Stimulated activated CD8-positive, alpha-beta memory T cell treated with anti-CD3 and anti-CD28 coated beads, Interleukin-15, amount 100 ng/mL, for 24 hours (primary cell): ENCODE results near the gene TPGS2.
"Not testable (repeated sequence)": the region's sequence is repeated elsewhere in the genome, so short reads cannot be mapped to it uniquely, and the experiment has no call there.

ENCODE experiments used
- DNase-seq: peaks from one replicate; pipeline ENCODE4 v3.0.0-alpha.2; 2020; ENCODE audit warnings: low read depth

TPGS2 gene

DNA sequence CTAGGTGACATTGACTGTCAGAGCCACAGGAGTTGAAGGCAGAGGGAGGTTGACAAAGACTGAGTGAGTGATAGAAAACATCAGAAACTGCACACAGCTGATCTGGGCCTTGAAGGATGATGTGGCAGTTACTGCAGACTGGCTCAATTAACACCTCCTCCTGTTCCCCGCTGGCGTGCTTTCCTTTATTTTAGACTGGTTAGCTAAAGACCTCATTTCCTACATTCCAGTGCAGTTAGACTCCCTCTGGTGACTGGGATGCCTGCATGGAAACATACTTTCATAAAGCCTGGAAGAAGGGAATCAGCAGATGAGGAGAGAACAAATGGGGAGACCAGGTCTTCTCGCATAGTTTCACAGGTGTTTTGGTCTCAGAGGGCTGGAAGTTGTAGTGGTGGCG is 7.1 kb downstream of the TPGS2 start:
- DNase-seq: no peak

DNA sequence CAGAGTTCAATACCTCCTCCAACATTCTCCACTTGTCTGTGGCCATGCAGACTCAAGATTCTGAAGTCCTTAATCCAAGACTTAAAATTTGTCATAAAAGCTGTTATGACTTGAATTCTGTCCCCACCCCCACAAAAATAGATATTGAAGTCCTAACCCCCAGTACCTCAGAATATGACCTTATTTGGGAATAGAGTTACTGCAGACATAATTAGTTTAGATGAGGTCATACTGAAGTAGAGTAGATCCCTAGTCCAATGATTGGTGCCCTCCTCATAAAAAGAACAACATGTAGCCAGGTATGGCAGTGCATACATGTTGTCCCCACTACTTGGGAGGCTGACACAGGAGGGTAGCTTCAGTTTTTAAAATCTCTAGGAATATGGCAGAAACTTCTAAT is 9.2 kb downstream of the TPGS2 start:
- no peak for DNase-seq

DNA sequence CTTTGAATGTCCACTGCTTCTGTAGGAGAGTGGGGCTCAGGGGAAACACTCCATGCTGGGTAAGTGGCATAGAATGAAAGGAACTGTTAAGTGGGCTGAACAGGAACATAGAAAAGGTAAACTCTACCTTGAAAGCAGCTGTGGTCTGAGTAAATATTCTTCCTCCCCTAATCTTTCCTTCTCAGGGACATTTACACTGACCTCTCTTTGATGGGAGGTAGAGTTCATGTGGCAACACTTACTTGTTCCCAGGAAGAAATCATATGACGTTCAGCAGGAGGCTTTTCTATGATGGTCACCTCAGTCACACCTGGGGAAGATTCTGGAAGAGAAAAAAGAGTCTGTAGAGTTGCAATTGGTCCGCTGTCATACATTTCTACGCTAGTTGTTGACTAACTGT is 10.2 kb downstream of the TPGS2 start:
- no peak for DNase-seq

DNA sequence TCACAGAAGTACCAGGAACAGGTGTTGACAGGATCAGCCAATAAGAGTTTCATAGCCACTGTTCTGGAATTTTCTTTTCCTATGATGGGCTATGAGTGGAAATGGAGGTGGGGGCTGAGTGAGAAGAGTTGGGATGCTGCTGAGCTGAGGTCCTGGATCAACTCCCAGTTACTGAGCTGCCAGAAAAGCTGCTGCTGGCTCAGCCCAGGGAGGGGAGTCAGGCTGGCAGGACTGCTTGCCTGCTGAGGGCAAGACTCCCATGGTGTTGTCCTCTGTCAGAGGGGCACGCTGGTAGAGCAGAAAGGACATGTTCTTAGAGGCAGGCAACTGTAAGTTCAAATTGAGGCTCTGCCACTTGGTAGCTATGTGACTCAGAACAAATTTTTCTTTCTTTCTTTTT is 11.8 kb downstream of the TPGS2 start:
- DNase-seq: no peak

DNA sequence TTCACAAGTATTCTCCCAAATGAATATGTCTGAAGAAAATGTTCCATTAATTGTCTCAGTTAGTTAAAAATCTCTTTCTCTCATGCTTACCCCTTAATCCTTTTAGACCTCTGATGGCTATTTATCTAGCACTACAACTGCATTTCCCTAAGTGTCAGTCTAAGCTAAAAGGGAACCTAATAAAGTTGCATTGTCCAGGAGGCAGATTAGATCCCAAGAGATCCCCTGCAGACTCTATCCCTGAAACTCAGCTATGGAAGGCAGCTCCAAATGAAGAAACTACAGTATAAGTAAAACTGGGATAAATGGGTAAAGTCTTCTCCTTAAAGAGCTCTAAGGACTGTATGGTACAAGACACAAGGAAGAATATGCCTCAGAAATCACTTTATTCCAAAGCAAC is 12.7 kb downstream of the TPGS2 start:
- DNase-seq: not testable (repeated sequence)

DNA sequence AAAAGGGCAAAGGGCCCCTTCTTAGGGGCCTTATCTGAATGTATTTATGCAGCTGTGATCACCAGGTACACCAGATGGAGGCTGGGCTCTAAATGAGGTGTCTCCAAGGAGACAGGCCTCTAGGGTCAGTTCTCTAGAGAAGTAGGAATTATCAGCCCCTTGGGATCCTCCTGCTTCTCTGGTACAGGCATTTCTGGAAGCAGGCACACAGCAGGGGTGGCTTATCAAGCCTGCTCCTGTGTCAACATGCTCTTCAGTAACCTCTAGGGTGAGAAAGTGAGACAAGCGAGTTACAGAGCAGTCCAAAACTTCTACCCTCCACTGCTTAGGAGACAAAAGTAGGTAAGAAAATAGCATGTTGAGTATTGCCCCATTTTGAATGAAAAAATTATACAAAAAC is 13.8 kb downstream of the TPGS2 start:
- no peak for DNase-seq

DNA sequence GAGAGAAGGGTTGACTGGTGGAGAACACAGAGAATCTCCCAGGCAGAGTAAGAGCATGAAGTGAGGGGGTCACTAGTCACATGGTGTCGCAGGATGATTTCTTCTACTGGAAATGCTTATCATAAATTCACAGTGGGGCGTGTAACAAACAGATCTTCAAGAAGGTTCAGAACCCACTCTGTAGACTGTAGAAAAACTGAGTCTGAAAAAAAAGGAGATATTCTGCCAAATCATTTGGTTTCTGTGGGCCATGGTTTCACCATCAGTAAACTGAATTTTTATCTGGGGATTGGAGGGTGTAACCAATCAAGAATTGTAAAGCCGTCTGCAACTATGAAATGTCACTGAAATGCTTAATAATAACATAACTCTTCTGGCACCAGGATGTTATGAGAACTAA is 15.0 kb downstream of the TPGS2 start:
- no peak for DNase-seq

DNA sequence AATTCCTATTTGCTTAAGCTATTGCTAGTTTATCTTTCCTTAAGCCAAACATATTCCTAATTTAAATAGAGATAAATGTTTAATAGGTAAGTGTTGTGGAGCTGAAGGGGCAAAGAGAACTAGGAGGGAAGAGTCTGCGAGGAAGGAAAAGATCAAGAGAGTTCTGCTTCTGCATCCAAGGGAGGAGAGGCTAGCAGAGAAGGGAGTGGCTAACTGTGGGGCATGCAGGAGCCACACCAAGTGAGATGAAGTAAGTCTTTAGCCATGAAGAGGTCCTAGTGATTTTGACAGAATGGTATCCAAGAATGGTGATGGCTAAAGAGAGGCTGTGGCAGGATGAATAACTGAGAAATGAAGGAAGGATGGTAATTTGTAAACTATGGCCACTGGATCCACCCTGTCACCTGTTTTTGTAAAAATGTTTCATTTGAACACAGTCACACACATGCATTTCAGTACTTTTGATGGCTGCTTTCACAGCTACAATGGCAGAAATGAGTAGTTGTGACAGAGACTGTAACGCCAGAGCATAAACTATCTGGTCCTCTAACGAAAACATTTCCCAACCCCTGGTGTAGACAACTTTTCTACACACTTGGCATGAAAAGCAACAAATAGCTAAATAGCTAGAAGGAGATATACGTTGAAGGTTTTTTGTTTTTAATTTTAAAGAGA is 15.6 kb downstream of the TPGS2 start:
- no peak for DNase-seq

DNA sequence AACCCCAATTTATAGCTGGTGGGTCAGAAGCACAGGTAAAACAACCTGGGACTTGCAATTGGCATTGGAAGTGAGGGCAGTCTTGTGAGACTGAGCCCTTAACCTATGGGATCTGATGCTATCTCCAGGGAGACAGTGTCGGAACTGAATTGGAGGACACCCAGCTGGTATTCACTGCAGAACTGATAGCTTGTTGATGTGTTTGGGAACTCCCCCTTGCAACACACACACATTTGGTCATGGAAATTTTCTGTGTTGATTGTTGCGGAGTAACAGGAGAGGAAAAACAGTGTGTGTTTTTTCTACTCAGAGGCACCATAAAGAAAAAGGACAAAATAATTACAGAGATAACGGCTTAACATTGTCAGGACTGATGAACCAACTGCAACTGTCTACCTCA is 16.1 kb downstream of the TPGS2 start:
- DNase-seq: no peak

DNA sequence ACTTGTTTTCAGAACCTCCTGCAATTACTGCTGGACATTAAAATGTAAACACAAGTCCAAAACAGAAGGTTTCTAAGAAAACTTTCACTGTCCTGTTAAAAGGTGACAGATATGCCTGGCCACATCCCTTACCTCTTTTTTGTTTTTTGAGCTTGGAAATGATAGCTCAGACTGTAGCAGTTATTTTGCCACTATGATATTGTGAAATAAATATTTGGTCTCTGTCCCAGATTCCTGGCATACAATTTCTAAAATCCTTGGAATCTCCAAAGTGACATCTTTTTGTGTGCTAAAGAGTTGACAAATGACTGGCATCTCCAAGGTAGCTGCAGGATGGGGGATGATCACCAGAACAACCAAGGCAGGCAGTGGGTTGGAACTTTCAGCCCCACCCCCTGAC is 16.8 kb downstream of the TPGS2 start:
- DNase-seq: no peak

DNA sequence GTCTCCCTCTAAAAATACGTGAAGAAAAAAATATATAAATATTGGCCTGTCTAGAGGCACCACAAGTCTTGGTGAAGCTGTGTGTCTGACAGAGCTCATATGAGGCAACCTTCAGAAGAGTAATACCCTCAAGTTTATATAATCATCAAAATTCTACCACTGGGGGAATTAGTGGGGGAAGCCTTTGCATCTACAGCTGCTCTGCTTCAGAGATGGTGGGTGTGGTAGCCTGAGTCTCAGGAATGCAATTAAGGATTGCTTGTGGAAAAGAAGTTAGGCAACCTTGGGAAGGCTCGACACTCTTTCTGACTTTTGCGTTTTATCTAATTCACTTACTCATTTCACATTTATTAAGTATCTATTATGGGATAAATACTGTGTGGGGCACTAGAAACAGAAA is 17.4 kb downstream of the TPGS2 start:
- DNase-seq: no peak

DNA sequence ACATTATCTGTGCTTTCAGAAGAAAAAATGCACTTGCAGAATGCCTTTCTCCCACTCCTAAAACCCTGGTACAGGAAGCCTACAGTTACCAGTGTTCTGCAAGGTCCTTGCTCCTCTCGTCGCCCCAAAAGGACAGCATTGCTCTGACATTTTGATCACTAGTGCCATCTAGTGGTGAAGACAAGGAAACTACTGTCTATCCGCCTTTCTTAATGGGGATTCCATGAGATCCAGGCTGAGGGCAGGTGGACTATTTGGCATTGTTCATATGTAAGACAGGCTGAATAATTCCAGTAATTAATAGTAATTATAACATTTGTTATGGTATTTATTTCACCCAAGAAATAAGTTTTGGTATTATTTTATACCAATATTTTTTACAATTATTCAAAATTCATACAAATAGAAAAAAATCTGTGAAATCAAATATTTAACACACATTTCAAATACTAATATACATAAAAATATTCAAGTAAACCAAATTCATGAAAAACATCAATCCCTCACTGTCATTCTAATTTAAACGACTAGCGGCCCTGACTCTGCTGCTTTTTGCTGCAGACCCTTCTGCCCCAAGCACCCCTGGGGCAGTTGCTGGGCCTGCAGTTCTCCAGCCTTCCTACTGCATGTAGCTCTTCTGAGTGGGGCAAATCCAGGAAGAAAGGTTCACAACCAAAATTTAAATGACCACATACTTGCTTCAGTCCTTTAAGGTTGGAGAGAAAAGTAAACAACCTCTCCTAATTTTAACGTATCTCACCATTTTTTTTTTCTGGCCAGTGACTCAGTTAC is 19.0 kb downstream of the TPGS2 start:
- DNase-seq: no peak

DNA sequence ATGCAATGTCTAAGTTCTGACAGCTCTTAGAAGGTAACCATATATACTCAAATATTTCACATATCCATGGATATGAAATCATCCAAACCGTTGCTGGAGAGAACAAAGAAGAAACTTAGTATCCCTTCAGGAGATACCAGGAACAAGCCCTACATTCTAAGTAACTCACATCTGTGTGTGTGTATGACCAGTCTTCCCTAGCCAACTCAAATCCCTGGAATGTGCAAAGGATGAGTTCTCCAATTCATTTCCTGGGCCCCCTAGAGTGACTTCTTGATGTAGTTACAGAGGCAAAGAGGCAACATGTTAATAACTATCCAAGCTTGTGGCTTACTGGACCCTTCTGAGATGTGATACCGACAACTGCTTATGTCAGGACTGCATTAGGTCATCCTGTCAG is 20.1 kb downstream of the TPGS2 start:
- DNase-seq: no peak

DNA sequence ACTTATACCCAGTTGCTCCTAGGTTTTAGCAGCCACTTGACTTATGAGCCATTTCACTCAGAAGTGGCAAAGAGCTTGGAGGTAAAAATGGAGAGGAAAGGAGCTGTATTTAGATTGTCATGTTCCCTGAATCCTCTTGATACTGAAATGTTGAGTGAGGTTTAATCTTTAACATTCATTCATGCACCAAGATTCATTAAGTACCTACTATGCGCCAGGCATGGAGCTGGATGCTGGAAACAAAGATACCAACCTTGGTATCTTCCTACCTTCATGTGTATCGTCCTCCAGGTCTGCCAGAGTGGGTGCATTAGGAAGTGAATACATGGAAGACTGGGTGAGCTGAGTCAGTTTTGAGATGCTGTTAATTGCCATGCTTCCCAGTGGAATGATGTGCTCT is 23.7 kb downstream of the TPGS2 start:
- DNase-seq: no peak

DNA sequence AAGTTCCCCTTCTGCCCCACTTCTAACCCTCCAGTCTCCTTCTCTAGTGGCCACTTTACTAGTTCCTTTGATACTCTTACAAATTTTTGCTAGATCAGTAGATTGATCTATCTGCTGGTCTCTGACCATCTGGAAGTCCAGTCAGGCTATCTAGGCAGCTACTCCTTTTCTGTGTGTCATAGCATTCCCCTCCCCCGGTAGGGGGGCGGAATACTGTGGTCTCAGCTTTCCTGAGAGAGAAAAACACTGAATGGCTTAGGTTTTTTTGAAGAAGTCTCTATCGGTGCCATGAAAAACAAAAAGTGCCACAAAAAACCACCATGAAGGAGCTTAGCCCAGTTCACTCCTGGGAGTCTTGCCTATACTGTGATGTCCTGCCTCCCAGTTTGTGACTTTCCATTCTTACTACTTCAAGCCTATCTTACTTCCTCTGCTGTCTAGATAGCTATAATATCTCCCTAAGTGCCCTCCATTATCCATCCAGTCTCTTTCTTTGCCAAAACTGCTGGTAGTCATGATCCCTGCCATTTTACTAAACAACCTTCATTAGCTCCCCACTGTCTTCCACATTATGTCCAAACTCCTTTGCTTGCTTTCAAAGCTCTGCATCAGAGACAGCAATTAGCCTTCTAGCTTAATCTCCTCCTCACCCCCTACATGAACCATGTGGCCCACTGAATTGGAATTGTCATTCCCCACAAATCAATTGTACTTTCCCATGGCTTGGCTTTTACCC is 29.9 kb downstream of the TPGS2 start:
- DNase-seq: no peak

DNA sequence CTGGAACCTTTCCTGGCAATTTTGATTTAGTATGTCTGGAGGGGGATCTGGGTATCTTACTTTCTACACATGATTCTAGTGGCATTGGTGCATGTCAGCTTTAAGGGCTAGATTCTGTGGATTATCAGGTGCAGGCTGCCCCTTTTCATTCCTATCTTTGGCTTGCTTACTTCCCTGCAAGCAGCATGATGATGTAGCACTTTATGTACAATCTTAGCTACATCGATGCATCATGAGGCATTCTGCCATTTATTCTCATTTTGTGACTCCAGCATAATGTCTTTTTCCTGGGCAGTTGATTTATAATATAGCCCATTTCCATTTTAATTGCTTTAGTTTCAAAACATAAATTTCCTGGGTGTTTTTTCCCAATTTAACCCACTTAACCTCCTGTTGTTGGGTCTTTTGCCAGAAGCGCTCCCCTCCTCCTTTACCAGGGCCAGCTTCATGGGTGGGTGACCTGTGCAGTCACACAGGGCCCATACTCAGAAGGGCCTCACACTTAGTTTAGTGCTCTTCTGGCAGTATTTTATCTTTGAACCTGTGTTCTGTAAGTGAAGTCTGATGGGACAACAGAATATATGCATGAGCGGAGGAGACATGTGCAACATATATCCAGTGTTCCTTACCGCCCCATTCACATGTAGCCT is 36.0 kb downstream of the TPGS2 start:
- no peak for DNase-seq

DNA sequence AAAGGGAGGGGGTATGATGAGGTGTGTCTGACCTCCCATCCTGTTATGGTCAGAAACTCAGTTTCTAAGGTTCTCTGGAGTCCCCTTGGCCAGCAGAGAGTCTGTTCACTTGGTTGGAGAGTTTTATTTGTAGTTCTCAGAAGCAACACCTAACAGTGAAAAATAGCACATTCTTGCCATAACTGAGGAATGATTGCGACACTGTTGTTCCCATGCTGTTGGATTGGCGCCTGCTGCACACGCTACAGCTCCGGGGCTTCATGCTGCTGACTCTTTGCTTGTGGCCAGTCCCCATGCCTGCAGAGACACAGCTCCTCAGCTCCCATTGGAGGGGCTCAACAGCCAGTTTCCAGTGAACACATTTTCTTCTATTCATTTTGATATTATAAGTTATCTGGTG is 42.1 kb downstream of the TPGS2 start:
- DNase-seq: no peak

DNA sequence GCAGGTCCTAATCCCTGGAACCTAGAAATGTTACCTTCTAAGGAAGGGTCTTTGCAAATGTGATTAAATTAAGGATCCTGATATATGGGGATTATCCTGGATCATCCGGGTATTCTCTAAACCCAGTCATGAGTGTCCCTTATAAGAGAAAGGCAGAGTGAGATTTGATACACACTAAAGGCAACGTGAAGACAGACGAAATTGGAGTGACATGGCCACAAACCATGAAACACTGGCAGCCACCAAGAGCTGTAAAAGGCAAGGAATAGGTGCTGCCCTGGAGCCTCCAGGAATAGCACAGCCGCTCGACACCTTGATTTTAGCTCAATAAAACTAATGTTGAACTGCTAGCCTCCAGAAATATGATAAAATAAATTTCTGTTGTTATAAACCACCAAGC is 45.0 kb downstream of the TPGS2 start:
- no peak for DNase-seq

DNA sequence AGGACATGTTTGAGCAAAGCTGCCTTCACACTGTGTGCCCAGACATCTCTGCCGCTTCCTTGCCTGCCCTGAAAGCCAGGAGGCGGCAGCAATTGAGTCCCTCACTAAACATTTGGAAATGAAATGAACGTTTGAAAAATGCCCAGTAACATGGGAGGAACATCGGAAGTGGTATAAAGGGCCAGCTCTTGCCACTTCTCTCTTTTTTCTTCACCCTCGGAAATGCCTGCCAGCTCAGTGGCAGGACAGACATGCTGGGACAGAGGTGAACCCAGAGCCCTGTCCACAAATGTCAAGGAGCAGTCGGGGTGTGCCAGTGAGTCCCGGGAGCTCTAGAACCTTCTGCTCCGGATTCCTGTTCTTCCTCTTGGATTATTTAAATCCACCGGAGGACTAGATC is 46.1 kb downstream of the TPGS2 start:
- DNase-seq: no peak

DNA sequence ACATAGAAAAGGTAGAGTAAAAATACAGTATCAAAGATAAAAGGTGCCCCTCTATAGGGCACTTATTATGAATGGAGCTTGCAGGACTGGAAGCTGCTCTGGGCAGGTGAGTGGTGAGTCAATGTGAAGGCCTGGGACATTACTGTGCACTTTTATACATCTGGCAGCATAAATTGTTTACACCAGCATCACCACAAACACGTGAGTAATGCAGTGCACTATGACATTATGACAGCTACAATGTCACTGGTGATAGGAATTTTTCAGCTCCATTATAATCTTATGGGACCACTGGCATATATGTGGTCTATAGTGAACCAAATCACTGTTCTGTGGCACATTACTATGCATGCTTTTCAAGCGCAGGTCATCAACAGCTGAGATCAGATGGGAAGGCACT is 48.1 kb downstream of the TPGS2 start:
- no peak for DNase-seq

DNA sequence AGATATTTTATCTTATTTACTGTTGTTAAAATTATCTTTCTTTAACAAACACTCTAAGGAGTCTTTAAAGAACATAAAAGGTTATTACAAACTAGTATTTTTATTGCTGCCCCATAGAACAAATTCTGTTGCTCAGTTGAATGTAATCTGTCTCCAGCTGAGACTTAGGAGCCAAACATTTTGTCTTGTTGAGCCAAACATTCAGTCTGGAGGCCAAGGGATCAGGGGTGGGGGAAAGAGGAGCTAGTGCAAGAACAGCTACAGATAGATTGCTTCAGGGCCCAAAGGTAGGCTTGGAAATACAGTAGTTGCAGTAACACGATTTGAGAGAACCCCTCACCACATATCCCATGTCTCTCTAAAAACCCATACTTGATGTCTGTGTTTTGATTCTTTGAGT is 51.2 kb downstream of the TPGS2 start:
- DNase-seq: no peak

DNA sequence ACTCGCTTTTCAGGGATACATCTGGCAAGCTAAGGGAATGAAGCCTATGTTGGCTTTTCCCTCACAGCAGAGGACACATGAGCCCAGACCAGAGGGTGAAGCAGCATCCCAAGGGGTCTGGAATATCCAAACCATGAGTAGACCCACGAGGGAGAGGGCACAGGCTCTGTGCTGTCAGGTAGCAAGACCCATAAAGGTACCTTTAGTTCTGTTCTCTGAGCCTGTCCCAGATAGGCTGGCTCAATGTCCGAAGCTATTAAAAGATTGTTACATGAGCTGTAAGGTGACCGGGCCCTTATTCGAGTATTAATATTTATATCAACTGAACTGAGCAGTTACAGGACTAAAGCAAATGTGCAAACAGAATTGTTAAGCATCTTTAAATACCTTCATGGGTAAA is 52.2 kb downstream of the TPGS2 start:
- no peak for DNase-seq

DNA sequence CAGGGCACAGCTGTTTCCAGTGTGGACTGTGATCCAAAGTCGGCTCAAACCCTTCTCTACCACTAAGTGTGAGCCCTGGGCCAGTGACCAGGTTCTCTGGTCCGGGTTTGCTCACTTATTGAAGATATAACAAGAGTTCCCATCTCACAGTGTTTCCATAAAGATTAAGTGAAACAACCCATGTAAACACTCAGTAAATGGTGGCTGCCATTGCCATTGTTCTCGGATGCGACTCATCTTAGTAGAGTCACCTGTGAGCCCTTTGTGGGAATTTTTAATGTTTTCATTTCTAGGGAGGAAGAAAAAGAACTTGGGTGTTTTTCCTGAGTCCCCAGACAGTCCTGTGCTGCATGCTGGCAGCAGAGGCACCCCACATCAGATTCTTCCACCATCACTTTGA is 53.4 kb downstream of the TPGS2 start:
- DNase-seq: no peak
